ENCODE measurements around the gene VSX1. TPM values are rescaled to one million over a fixed set of nuclear protein-coding genes. Genes with fewer than 3 reads are reported as not detected.

VSX1 gene
- total RNA-seq, 2 experiments from 2014 or later, result not detected

- H3K27me3 Mint-ChIP-seq, result peaks cover 83% of the 10 kb centered on the region
- no peak overlapping the region for H3K27ac Mint-ChIP-seq
- peaks cover 19% of the 10 kb centered on the region for H3K4me1 Mint-ChIP-seq
- H3K9me3 Mint-ChIP-seq, result no peaks in the 10 kb centered on the region
- no peak for DNase-seq
- H3K4me3 Mint-ChIP-seq, result no peak overlapping the region
- H3K36me3 Mint-ChIP-seq, result no peaks in the 10 kb centered on the region
These were observed 2.8 kb downstream of the VSX1 start for GRCh38 chr20:25079171-25079570.

GRCh38 chr20:25078662-25079061, 3.3 kb downstream of the VSX1 start:
- peaks cover 82% of the 10 kb centered on the region for H3K27me3 Mint-ChIP-seq
- H3K36me3 Mint-ChIP-seq, result no peaks in the 10 kb centered on the region
- no peaks in the 10 kb centered on the region for H3K9me3 Mint-ChIP-seq
- H3K4me3 Mint-ChIP-seq, result no peak overlapping the region
- H3K27ac Mint-ChIP-seq, result no peak overlapping the region
- peaks cover 16% of the 10 kb centered on the region for H3K4me1 Mint-ChIP-seq
- no peak for DNase-seq

- no peak for DNase-seq
- Mint-ChIP-seq H3K4me3 (peak overlapping the region; percentile 32), H3K4me1 (peaks cover 12% of the 10 kb centered on the region), H3K27ac (no peak overlapping the region), H3K27me3 (peaks cover 80% of the 10 kb centered on the region), H3K36me3 (no peaks in the 10 kb centered on the region), H3K9me3 (no peaks in the 10 kb centered on the region)
These were observed 4.3 kb downstream of the VSX1 start for GRCh38 chr20:25077610-25078169.

GRCh38 chr20:25076731-25077609, 5.0 kb downstream of the VSX1 start:
- H3K4me3 Mint-ChIP-seq, result no peak overlapping the region
- H3K9me3 Mint-ChIP-seq, result no peaks in the 10 kb centered on the region
- no peaks in the 10 kb centered on the region for H3K36me3 Mint-ChIP-seq
- peaks cover 79% of the 10 kb centered on the region for H3K27me3 Mint-ChIP-seq
- no peak for DNase-seq
- H3K4me1 Mint-ChIP-seq, result peaks cover 8% of the 10 kb centered on the region
- no peak overlapping the region for H3K27ac Mint-ChIP-seq

- Mint-ChIP-seq H3K4me1 (peaks cover 8% of the 10 kb centered on the region), H3K9me3 (no peaks in the 10 kb centered on the region), H3K4me3 (no peak overlapping the region), H3K27ac (no peak overlapping the region), H3K36me3 (no peaks in the 10 kb centered on the region), H3K27me3 (peaks cover 80% of the 10 kb centered on the region)
- no peak for DNase-seq
These were observed 5.7 kb downstream of the VSX1 start for GRCh38 chr20:25076201-25076600.

GRCh38 chr20:25073544-25073943, 8.4 kb downstream of the VSX1 start:
- Mint-ChIP-seq H3K36me3 (no peaks in the 10 kb centered on the region), H3K27ac (no peak overlapping the region), H3K4me3 (no peak overlapping the region), H3K27me3 (peaks cover 75% of the 10 kb centered on the region), H3K9me3 (no peaks in the 10 kb centered on the region), H3K4me1 (peaks cover 8% of the 10 kb centered on the region)
- DNase-seq, result no peak

- Mint-ChIP-seq H3K36me3 (no peaks in the 10 kb centered on the region), H3K27ac (no peak overlapping the region), H3K27me3 (peaks cover 63% of the 10 kb centered on the region), H3K9me3 (no peaks in the 10 kb centered on the region), H3K4me3 (no peak overlapping the region), H3K4me1 (peaks cover 6% of the 10 kb centered on the region)
- DNase-seq, result no peak
These were observed 9.6 kb downstream of the VSX1 start for GRCh38 chr20:25072226-25072811.

- Mint-ChIP-seq H3K4me1 (peaks cover under 1% of the 10 kb centered on the region), H3K36me3 (no peaks in the 10 kb centered on the region), H3K27ac (no peak overlapping the region), H3K27me3 (peaks cover 57% of the 10 kb centered on the region), H3K9me3 (no peaks in the 10 kb centered on the region), H3K4me3 (no peak overlapping the region)
- no peak for DNase-seq
These were observed 10.2 kb downstream of the VSX1 start for GRCh38 chr20:25071734-25072133.

- Mint-ChIP-seq H3K27me3 (peaks cover 60% of the 10 kb centered on the region), H3K4me1 (no peaks in the 10 kb centered on the region), H3K27ac (no peak overlapping the region), H3K36me3 (no peaks in the 10 kb centered on the region), H3K9me3 (no peaks in the 10 kb centered on the region), H3K4me3 (no peak overlapping the region)
- DNase-seq, result no peak
These were observed 11.0 kb downstream of the VSX1 start for GRCh38 chr20:25070821-25071473.

GRCh38 chr20:25067102-25067987, 14.6 kb downstream of the VSX1 start:
- peaks cover 2% of the 10 kb centered on the region for H3K4me1 Mint-ChIP-seq
- H3K4me3 Mint-ChIP-seq, result no peak overlapping the region
- no peak overlapping the region for H3K27ac Mint-ChIP-seq
- H3K27me3 Mint-ChIP-seq, result peaks cover 36% of the 10 kb centered on the region
- no peaks in the 10 kb centered on the region for H3K36me3 Mint-ChIP-seq
- no peaks in the 10 kb centered on the region for H3K9me3 Mint-ChIP-seq
- DNase-seq, result no peak

- Mint-ChIP-seq H3K9me3 (no peaks in the 10 kb centered on the region), H3K27ac (no peak overlapping the region), H3K27me3 (peaks cover 28% of the 10 kb centered on the region), H3K4me3 (no peak overlapping the region), H3K36me3 (no peaks in the 10 kb centered on the region), H3K4me1 (peaks cover 2% of the 10 kb centered on the region)
- no peak for DNase-seq
These were observed 15.6 kb downstream of the VSX1 start for GRCh38 chr20:25066386-25066785.

GRCh38 chr20:25065625-25066338, 16.2 kb downstream of the VSX1 start:
- Mint-ChIP-seq H3K27me3 (peaks cover 24% of the 10 kb centered on the region), H3K27ac (no peak overlapping the region), H3K36me3 (no peaks in the 10 kb centered on the region)

GRCh38 chr20:25065072-25065624, 16.8 kb downstream of the VSX1 start:
- H3K27me3 Mint-ChIP-seq, result peaks cover 19% of the 10 kb centered on the region
- H3K4me1 Mint-ChIP-seq, result peaks cover 7% of the 10 kb centered on the region
- no peak overlapping the region for H3K4me3 Mint-ChIP-seq
- DNase-seq, result no peak
- H3K27ac Mint-ChIP-seq, result no peak overlapping the region
- no peaks in the 10 kb centered on the region for H3K9me3 Mint-ChIP-seq
- no peaks in the 10 kb centered on the region for H3K36me3 Mint-ChIP-seq

More at GRCh38 chr20:25065625-25066338, 16.2 kb downstream of the VSX1 start:
- Mint-ChIP-seq H3K9me3 (no peaks in the 10 kb centered on the region), H3K4me3 (no peak overlapping the region), H3K4me1 (peaks cover 2% of the 10 kb centered on the region)
- no peak for DNase-seq
